ENCODE results near the gene ELOA. TPM values are rescaled to one million over a fixed set of nuclear protein-coding genes. Genes with fewer than 3 reads are reported as not detected.

ELOA gene
- total and polyA plus RNA-seq, 2 of the 13 experiments (the other 11 are each of a cell fraction or from before 2014, with no cell fraction given) = 14.2 to 28.5 TPM

DNA sequence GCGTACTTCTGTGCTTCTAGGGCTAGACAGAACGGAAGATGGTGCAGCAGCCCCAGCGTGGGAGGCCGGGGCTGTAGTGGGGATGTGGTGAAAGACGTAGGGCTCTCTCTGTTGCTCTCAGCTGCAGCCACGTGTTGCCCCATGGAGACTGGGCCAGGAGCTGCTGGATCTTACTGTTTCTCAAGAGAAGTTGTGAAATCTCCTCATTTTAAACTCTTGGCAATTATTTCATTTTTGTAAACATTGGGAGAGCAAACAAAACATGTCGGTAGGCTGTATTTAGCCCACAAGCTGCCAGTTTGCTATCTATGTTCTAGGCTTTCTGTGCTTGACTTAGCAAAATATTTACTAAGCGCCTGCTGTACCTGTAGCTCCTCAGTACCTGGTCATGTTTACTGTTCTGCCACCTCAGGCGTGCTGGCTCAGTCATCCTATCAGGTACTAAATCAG, 15.9 kb upstream of the ELOA start (continued):
- TF ChIP-seq, protein P1, sequence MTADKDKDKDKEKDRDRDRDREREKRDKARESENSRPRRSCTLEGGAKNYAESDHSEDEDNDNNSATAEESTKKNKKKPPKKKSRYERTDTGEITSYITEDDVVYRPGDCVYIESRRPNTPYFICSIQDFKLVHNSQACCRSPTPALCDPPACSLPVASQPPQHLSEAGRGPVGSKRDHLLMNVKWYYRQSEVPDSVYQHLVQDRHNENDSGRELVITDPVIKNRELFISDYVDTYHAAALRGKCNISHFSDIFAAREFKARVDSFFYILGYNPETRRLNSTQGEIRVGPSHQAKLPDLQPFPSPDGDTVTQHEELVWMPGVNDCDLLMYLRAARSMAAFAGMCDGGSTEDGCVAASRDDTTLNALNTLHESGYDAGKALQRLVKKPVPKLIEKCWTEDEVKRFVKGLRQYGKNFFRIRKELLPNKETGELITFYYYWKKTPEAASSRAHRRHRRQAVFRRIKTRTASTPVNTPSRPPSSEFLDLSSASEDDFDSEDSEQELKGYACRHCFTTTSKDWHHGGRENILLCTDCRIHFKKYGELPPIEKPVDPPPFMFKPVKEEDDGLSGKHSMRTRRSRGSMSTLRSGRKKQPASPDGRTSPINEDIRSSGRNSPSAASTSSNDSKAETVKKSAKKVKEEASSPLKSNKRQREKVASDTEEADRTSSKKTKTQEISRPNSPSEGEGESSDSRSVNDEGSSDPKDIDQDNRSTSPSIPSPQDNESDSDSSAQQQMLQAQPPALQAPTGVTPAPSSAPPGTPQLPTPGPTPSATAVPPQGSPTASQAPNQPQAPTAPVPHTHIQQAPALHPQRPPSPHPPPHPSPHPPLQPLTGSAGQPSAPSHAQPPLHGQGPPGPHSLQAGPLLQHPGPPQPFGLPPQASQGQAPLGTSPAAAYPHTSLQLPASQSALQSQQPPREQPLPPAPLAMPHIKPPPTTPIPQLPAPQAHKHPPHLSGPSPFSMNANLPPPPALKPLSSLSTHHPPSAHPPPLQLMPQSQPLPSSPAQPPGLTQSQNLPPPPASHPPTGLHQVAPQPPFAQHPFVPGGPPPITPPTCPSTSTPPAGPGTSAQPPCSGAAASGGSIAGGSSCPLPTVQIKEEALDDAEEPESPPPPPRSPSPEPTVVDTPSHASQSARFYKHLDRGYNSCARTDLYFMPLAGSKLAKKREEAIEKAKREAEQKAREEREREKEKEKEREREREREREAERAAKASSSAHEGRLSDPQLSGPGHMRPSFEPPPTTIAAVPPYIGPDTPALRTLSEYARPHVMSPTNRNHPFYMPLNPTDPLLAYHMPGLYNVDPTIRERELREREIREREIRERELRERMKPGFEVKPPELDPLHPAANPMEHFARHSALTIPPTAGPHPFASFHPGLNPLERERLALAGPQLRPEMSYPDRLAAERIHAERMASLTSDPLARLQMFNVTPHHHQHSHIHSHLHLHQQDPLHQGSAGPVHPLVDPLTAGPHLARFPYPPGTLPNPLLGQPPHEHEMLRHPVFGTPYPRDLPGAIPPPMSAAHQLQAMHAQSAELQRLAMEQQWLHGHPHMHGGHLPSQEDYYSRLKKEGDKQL (CRISPR knock-in tag; IDR thresholded peaks at IDR 0.05; ENCODE audit: low read depth) = 0 out of 2 replicates have a peak, but pooled peaks have one; percentile 20
- TF ChIP-seq ISL2 (CRISPR knock-in tag; IDR thresholded peaks at IDR 0.05) = peak; percentile 79
- TF ChIP-seq SNAPC5 (CRISPR knock-in tag; IDR thresholded peaks at IDR 0.05; ENCODE audit: borderline replicate concordance) = no peak
- TF ChIP-seq DNMT3B (CRISPR knock-in tag; conservative IDR thresholded peaks at IDR 0.05) = 0 out of 2 replicates have a peak, but pooled peaks have one; percentile 47
- no peak for TF ChIP-seq ZSCAN29 (CRISPR knock-in tag; conservative IDR thresholded peaks at IDR 0.05)
- peak; percentile 35; the same call in 1 of the 2 replicates for TF ChIP-seq CSRNP1 (CRISPR knock-in tag; IDR thresholded peaks at IDR 0.05)
- TF ChIP-seq, protein P2, sequence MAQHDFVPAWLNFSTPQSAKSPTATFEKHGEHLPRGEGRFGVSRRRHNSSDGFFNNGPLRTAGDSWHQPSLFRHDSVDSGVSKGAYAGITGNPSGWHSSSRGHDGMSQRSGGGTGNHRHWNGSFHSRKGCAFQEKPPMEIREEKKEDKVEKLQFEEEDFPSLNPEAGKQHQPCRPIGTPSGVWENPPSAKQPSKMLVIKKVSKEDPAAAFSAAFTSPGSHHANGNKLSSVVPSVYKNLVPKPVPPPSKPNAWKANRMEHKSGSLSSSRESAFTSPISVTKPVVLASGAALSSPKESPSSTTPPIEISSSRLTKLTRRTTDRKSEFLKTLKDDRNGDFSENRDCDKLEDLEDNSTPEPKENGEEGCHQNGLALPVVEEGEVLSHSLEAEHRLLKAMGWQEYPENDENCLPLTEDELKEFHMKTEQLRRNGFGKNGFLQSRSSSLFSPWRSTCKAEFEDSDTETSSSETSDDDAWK (CRISPR knock-in tag; IDR thresholded peaks at IDR 0.05) = no peak
- TF ChIP-seq NFYB (CRISPR knock-in tag; IDR thresholded peaks at IDR 0.05) = no peak
- TF ChIP-seq ZEB1 (IDR thresholded peaks at IDR 0.05; ENCODE audit: insufficient replicate concordance, low read depth) = peak; percentile 97
- no peak for TF ChIP-seq ZNF674 (CRISPR knock-in tag; IDR thresholded peaks at IDR 0.05; ENCODE audit: low read depth)
- TF ChIP-seq, protein P3, sequence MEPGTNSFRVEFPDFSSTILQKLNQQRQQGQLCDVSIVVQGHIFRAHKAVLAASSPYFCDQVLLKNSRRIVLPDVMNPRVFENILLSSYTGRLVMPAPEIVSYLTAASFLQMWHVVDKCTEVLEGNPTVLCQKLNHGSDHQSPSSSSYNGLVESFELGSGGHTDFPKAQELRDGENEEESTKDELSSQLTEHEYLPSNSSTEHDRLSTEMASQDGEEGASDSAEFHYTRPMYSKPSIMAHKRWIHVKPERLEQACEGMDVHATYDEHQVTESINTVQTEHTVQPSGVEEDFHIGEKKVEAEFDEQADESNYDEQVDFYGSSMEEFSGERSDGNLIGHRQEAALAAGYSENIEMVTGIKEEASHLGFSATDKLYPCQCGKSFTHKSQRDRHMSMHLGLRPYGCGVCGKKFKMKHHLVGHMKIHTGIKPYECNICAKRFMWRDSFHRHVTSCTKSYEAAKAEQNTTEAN (CRISPR knock-in tag; conservative IDR thresholded peaks at IDR 0.05) = no peak
- no peak for TF ChIP-seq POLR2AphosphoS2 (IDR thresholded peaks at IDR 0.05; ENCODE audit: low read depth, low read length)
- no peak for TF ChIP-seq MXD1 (CRISPR knock-in tag; IDR thresholded peaks at IDR 0.05)
- no peak for TF ChIP-seq SMARCC2 (IDR thresholded peaks at IDR 0.05)
